Measurements from ENCODE around the gene PRCD.
"Not testable (repeated sequence)": the region's sequence is repeated elsewhere in the genome, so short reads cannot be mapped to it uniquely, and the experiment has no call there.

PRCD gene

GRCh38 chr17:76553178-76553908 lies 13.5 kb downstream of the PRCD start:
- no peak overlapping the region for H3K4me3 ChIP-seq (ENCODE audit: low read depth, low read length)
- in situ Hi-C loops (cut with HindIII; ENCODE audit: low sequenced_read_pairs): no loop called here
- no peak for DNase-seq (ENCODE audit: low read depth, low spot score)
- no peak for TF ChIP-seq CTCF (IDR thresholded peaks at IDR 0.05; ENCODE audit: low read depth, low read length)

GRCh38 chr17:76554131-76554530 lies 14.3 kb downstream of the PRCD start:
- no peak for DNase-seq (ENCODE audit: low read depth, low spot score)
- in situ Hi-C loops (cut with HindIII; ENCODE audit: low sequenced_read_pairs): no loop called here
- no peak overlapping the region for H3K4me3 ChIP-seq (ENCODE audit: low read depth, low read length)
- no peak for TF ChIP-seq CTCF (IDR thresholded peaks at IDR 0.05; ENCODE audit: low read depth, low read length)

- in situ Hi-C loops (cut with HindIII; ENCODE audit: low sequenced_read_pairs): no loop called here
- H3K4me3 ChIP-seq (ENCODE audit: low read depth, low read length): peak overlapping the region; percentile 76
- no peak for TF ChIP-seq CTCF (IDR thresholded peaks at IDR 0.05; ENCODE audit: low read depth, low read length)
- DNase-seq (ENCODE audit: low read depth, low spot score): no peak
Measured at GRCh38 chr17:76556765-76557367, 17.0 kb downstream of the PRCD start.

- in situ Hi-C loops (cut with HindIII; ENCODE audit: low sequenced_read_pairs): no loop called here
Measured at GRCh38 chr17:76557368-76558197, 17.7 kb downstream of the PRCD start.

GRCh38 chr17:76558198-76559095 lies 18.6 kb downstream of the PRCD start:
- TF ChIP-seq CTCF (IDR thresholded peaks at IDR 0.05; ENCODE audit: low read depth, low read length): peak; percentile 63
- peak overlapping the region; percentile 76 for H3K4me3 ChIP-seq (ENCODE audit: low read depth, low read length)
- peak; percentile 32 for DNase-seq (ENCODE audit: low read depth, low spot score)
- in situ Hi-C loops (cut with HindIII; ENCODE audit: low sequenced_read_pairs): no loop called here

More at GRCh38 chr17:76557368-76558197, 17.7 kb downstream of the PRCD start:
- H3K4me3 ChIP-seq (ENCODE audit: low read depth, low read length): peak overlapping the region; percentile 76
- peak; percentile 96 for DNase-seq (ENCODE audit: low read depth, low spot score)
- peak; percentile 69 for TF ChIP-seq CTCF (IDR thresholded peaks at IDR 0.05; ENCODE audit: low read depth, low read length)

GRCh38 chr17:76559460-76559859 lies 19.6 kb downstream of the PRCD start:
- DNase-seq (ENCODE audit: low read depth, low spot score); in situ Hi-C loops (cut with HindIII; ENCODE audit: low sequenced_read_pairs): not testable (repeated sequence)
- peak overlapping the region; percentile 76 for H3K4me3 ChIP-seq (ENCODE audit: low read depth, low read length)

All from astrocyte of the spinal cord (primary cell).